HG03354 (cell line): ENCODE data around the gene GH2.
"Not testable (repeated sequence)": the region's sequence is repeated elsewhere in the genome, so short reads cannot be mapped to it uniquely, and the experiment has no call there.

ENCODE experiments used
- ATAC-seq: cut with Tn5 transposase; IDR thresholded peaks from one replicate; pipeline ENCODE4 v1.9.1; 2021; ENCODE audit warnings: mild to moderate bottlenecking; ENCODE audit not compliant: unreplicated experiment, poor library complexity, severe bottlenecking

Gene GH2

GRCh38 chr17:63914471-63914870 is 32.7 kb upstream of the GH2 start:
- ATAC-seq, result no peak

- ATAC-seq, result no peak
These were observed 29.9 kb upstream of the GH2 start for GRCh38 chr17:63911657-63912100.

GRCh38 chr17:63911041-63911635 is 29.4 kb upstream of the GH2 start, which contains the start of gene CSHL1:
TSS of gene CSHL1 (minus strand) at chr17:63911258. CDS start at chr17:63911196, 62 bp downstream.
- ATAC-seq, result no peak

- ATAC-seq, result no peak
These were observed 28.4 kb upstream of the GH2 start for GRCh38 chr17:63910096-63910495.

GRCh38 chr17:63909586-63909985 is 27.8 kb upstream of the GH2 start:
- not testable (repeated sequence) for ATAC-seq

GRCh38 chr17:63907161-63907778 is 25.5 kb upstream of the GH2 start:
- ATAC-seq, result not testable (repeated sequence)

- not testable (repeated sequence) for ATAC-seq
These were observed 23.1 kb upstream of the GH2 start for GRCh38 chr17:63904796-63905195.

GRCh38 chr17:63903787-63904201 is 22.1 kb upstream of the GH2 start:
- ATAC-seq, result not testable (repeated sequence)

GRCh38 chr17:63901971-63902370 is 20.2 kb upstream of the GH2 start:
- ATAC-seq, result not testable (repeated sequence)

- not testable (repeated sequence) for ATAC-seq
These were observed 17.4 kb upstream of the GH2 start for GRCh38 chr17:63898899-63899798.

GRCh38 chr17:63896524-63897354 is 15.0 kb upstream of the GH2 start, which contains the start of gene CSH1:
TSS of gene CSH1 (minus strand) at chr17:63896574. CDS start at chr17:63896511, 63 bp downstream.
- ATAC-seq, result not testable (repeated sequence)

GRCh38 chr17:63894821-63895220 is 13.1 kb upstream of the GH2 start:
- not testable (repeated sequence) for ATAC-seq

- not testable (repeated sequence) for ATAC-seq
These were observed 12.3 kb upstream of the GH2 start for GRCh38 chr17:63894021-63894420.

GRCh38 chr17:63892316-63893037 is 10.7 kb upstream of the GH2 start:
- not testable (repeated sequence) for ATAC-seq

- ATAC-seq, result not testable (repeated sequence)
These were observed 7.5 kb upstream of the GH2 start for GRCh38 chr17:63889026-63889848.

GRCh38 chr17:63885119-63885518 is 3.4 kb upstream of the GH2 start:
- ATAC-seq, result not testable (repeated sequence)

GRCh38 chr17:63882626-63883126 is 932 bp upstream of the GH2 start:
- not testable (repeated sequence) for ATAC-seq

- ATAC-seq, result not testable (repeated sequence)
These were observed 407 bp downstream of the GH2 start for GRCh38 chr17:63881337-63881736.
